DND-41 (cell line): ENCODE data around the gene TNIP3.

Experiments used
- CTCF ChIP-seq: IDR thresholded peaks from 2 replicates; pipeline ENCODE4 v1.5.1; 2012; ENCODE audit warnings: borderline replicate concordance, low read length, moderate library complexity, mild to moderate bottlenecking; ENCODE audit not compliant: poor library complexity, severe bottlenecking; ENCODE audit errors: extremely low read depth
- EZH2 ChIP-seq: IDR thresholded peaks from 3 replicates; pipeline ENCODE4 v1.6.1; 2012; ENCODE audit warnings: borderline replicate concordance, low read depth, mild to moderate bottlenecking, moderate library complexity, low read length, inconsistent platforms; ENCODE audit not compliant: severe bottlenecking

- TF ChIP-seq CTCF, result peak; percentile 87
- TF ChIP-seq EZH2, result no peak
These were observed 28.4 kb upstream of the TNIP3 start for GRCh38 chr4:121192480-121192879.
